GM21515 (cell line): ENCODE results near the gene TNP2.

Experiments used
- ATAC-seq: cut with Tn5 transposase; IDR thresholded peaks from one replicate; pipeline ENCODE4 v1.9.1; 2021; ENCODE audit not compliant: unreplicated experiment

TNP2 gene

GRCh38 chr16:11258553-11259492 lies 10.3 kb downstream of the TNP2 start:
- no peak for ATAC-seq

GRCh38 chr16:11257131-11257938 lies 11.8 kb downstream of the TNP2 start:
- no peak for ATAC-seq

DNA sequence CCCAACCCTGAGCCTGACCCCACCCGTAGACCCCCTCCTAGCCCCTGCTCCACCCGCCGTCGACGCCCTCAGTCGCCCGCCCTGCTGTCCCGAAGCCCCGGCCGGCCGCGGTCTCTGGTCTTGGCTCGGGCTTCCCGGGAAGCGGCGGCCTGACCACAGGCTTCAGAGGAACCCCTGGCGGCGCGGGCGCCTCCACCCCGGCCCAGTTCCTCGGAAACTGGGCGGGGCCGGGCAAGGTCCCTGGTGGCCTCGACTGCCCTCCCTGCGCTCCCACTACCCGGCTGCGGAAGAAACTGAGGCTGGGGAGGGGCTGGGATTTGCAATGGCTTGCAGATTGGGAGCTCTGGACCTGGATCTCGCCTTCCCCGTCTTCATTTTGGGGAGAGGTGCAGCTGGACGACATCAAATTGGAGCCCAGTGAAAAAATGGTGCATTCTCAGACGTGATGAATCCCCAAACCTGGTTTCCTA lies 12.4 kb downstream of the TNP2 start:
- ATAC-seq: no peak

DNA sequence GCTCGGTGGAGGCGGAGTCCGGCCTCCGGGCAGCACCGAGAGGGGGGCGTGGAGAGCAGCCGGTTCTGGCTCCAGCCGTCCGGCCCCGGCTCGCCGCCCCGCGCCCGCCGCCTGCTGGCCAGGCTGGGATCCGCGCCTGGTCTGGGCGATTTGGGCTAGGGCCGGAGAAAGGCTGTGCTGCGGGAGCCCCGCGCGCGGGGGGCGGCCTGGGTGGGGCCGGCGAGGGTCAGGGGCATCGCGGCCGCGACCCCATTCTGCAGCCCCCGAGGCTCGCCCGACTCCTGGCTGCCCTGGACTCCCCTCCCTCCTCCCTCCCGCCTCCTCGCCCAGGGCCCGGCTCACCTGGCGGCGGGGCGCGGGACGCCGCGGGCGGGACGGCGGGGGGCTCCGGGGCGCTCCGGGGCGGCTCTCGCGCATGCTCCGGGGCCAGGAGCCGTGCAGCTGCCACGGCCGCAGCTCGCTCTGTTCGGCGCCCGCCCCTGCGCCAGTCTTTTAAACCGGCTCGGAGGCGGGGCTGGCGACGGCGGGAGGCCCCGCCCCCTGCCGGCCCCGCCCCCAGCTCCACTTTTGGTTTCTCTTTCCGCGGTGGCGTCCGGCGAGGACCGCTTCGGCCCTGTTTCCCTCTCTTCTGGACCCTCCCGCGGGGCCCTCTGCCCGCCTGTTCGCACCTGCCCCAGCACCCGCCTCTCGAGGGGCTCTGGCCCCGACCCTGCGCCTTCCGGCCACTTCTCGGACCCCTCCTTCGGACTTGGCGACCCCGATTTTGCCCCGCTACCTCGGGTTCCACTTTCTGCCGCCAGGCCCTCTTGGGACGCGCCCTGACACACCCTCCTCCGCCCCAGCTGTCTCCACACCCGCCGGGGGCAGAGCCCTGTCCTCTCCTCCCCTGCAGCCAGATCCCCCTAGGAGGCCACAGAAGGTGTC lies 13.1 kb downstream of the TNP2 start, which contains the start of gene SOCS1:
Gene SOCS1 (minus strand): TSS at position 468 of the 924 bp plus-strand sequence. CDS start 726 bp downstream, outside the sequence.
- ATAC-seq: peak; percentile 49

GRCh38 chr16:11254913-11255736 lies 14.0 kb downstream of the TNP2 start:
- peak; percentile 13 for ATAC-seq

DNA sequence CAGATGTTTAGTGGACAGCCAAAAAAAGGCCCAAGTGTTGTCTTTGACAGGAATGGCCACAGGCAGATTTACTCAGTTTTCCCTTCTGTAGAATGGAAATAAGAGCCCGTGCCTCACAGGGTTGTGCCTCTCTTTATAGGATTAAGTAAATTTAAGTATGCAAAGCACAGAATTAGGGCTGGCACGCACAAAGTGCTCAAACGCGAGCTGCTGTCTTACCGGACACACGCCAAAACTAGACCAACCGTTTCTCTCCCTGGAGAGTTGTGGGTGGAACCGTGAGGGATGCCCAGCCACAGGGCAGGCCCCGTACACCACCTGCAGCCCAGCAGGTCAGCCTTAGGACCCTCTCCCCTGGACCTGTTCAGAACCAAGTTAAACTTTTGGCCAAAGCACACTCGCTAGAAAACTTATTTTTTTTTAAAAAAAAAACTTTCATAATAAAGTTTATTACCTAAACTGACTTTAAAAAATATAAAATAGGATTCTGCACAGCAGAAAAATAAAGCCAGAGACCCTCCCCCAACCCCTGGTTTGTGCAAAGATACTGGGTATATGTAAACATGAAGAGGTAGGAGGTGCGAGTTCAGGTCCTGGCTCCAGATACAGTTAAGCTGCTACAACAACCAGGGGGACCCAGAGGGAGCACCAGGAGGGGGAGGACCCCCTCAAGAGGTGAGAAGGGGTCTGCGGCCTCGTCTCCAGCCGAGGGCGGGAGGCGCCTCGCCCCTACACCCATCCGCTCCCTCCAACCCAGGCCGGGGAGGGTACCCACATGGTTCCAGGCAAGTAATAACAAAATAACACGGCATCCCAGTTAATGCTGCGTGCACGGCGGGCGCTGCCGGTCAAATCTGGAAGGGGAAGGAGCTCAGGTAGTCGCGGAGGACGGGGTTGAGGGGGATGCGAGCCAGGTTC lies 14.9 kb downstream of the TNP2 start:
- no peak for ATAC-seq

- no peak for ATAC-seq
Measured at GRCh38 chr16:11253009-11253994, 15.8 kb downstream of the TNP2 start.

- ATAC-seq: no peak
Measured at GRCh38 chr16:11252482-11252931, 16.6 kb downstream of the TNP2 start.

- no peak for ATAC-seq
Measured at GRCh38 chr16:11251525-11252481, 17.3 kb downstream of the TNP2 start.

- ATAC-seq: no peak
Measured at GRCh38 chr16:11250786-11251524, 18.2 kb downstream of the TNP2 start.

GRCh38 chr16:11250091-11250785 lies 18.9 kb downstream of the TNP2 start:
- ATAC-seq: no peak

GRCh38 chr16:11249233-11250061 lies 19.7 kb downstream of the TNP2 start:
- no peak for ATAC-seq

- ATAC-seq: no peak
Measured at GRCh38 chr16:11248133-11248532, 21.0 kb downstream of the TNP2 start.

GRCh38 chr16:11245988-11246387 lies 23.1 kb downstream of the TNP2 start:
- no peak for ATAC-seq
